ENCODE measurements around the gene GPC6.

GPC6 gene

DNA sequence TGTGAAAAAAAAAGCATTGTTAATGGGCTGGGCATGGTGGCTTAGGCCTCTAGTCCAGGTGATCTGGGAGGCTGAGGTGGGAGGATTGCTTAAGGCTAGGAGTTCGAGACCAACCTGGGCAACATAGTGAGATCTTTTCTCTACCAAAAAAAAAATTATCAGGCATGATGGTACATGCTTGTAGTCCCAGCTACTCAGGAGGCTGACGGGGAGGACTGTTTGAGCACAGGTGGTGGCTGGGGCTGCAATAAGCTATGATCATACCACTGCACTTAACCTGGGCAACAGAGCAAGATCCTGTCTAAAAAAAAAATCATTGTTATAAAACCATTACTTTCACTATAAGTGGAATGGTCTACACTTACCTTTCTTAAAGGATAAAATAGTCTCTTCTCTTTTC is 30.4 kb downstream of the GPC6 start:
- TF ChIP-seq, protein P1, sequence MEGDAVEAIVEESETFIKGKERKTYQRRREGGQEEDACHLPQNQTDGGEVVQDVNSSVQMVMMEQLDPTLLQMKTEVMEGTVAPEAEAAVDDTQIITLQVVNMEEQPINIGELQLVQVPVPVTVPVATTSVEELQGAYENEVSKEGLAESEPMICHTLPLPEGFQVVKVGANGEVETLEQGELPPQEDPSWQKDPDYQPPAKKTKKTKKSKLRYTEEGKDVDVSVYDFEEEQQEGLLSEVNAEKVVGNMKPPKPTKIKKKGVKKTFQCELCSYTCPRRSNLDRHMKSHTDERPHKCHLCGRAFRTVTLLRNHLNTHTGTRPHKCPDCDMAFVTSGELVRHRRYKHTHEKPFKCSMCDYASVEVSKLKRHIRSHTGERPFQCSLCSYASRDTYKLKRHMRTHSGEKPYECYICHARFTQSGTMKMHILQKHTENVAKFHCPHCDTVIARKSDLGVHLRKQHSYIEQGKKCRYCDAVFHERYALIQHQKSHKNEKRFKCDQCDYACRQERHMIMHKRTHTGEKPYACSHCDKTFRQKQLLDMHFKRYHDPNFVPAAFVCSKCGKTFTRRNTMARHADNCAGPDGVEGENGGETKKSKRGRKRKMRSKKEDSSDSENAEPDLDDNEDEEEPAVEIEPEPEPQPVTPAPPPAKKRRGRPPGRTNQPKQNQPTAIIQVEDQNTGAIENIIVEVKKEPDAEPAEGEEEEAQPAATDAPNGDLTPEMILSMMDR (conservative IDR thresholded peaks at IDR 0.05) = no peak

DNA sequence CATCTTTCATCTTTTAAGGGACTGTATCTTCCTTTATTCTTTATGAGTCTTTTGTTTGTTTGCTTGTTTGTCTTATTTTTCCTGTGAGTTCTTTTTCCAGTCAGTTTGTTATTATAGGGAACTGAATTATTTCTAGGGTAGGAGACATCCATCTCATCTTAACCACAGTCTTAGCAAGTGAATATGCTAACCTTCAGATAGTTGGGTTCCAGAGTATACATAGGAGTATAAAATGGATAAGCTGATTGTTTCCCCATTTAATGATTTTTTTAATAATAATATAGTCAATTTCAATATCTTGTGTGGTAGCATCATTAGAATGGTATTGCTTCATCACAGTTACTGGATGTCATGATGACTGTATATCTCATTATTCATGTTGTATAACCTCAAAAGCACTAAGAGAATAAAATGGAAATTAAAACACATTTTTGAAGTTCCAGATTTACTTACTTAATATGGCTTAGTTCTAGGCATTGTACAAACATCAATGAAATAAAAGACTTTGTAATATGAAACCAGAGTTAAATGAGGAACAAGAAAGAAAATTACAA is 33.0 kb downstream of the GPC6 start:
- no peak overlapping the region for H3K27ac ChIP-seq
- TF ChIP-seq, protein P1 (conservative IDR thresholded peaks at IDR 0.05) = no peak

More for the DNA sequence above, 30.4 kb downstream of the GPC6 start:
- H3K27ac ChIP-seq = no peak overlapping the region

DNA sequence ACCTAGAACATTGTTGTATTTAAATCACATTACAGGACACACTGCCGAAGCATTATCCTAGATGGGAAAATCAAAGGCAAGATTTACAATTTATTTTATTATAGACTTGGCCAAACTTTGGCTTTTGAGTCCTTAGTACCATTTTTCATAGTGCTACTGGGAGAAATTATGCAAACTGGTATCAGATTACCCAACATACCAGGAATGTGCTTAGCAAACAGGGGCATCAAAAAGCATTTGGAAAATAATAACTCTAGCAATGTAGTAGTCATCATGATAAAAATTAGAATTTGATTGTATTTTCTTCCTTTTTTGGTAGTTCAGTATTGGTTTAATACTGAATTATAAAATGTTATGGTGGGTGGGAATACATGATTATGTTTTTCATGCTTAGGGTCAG is 34.0 kb downstream of the GPC6 start:
- no peak overlapping the region for H3K27ac ChIP-seq
- TF ChIP-seq, protein P1 (conservative IDR thresholded peaks at IDR 0.05) = no peak

DNA sequence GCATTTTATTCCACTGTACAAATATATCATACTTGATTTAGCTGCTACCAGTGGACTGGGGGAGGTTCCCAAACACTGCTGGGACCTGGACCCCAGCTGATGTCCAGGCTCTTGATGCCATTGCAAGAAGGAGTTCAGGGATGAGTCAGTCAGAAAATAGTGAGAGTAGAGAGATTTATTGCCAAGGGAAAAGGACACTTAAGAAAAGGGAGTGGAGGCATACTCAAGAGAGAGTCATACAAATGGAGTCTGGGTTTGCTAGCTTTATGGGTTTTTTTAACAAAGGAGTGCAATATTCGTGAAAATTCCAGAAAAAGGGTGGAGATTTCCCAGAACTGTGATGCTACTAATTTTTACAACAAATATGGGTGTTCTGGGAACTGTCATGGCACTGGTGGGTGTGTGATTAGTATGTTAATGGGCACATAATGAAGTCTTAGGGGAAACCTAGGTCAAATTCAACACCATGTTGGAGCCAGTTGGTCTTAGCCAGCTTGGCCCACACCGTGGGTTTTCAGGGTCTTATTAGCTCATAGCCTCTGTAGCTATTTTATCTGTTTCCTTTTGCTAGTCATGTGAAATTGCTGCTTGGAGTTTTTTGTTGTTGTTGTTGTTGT is 36.2 kb downstream of the GPC6 start:
- no peak overlapping the region for H3K27ac ChIP-seq
- TF ChIP-seq, protein P1 (conservative IDR thresholded peaks at IDR 0.05) = no peak

DNA sequence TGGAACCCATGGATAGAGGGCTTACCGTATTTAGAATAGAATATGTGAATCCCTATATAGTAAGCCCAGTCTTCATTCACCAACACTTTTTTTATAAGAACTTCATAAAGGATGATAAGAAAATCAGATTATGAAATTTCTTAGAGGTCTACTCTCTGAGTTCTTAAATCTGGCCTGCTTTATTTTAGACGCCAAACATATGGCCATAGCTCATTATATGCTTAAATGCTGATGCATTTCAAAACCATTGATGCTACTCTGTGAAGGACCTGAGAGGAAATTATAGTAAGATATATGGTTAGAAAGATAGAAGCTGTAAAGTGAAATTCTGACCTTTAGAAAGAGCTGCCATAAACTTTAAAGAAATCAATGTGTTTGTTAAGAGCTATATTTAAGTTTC is 38.3 kb downstream of the GPC6 start:
- TF ChIP-seq, protein P1 (conservative IDR thresholded peaks at IDR 0.05) = no peak
- no peak overlapping the region for H3K27ac ChIP-seq

DNA sequence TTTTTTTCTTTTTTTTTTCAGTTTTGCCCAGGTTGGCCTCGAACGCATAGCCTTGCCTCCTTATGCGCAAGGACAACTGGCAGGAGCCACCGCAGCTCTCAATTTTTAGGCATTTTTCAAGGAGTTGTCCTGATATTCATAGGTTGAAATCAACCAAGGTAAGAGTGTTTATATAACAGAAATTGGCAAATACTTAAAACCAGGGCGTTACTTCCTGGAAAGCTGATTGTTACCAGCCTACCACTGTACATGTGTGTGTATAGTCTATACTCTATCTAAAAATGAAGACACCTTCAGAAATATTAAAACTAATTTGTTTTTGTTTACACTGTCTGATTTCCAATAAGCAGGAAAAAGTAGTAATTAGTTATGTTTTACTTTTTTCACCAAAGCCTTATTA is 39.2 kb downstream of the GPC6 start:
- TF ChIP-seq, protein P1 (conservative IDR thresholded peaks at IDR 0.05) = no peak
- no peak overlapping the region for H3K27ac ChIP-seq

DNA sequence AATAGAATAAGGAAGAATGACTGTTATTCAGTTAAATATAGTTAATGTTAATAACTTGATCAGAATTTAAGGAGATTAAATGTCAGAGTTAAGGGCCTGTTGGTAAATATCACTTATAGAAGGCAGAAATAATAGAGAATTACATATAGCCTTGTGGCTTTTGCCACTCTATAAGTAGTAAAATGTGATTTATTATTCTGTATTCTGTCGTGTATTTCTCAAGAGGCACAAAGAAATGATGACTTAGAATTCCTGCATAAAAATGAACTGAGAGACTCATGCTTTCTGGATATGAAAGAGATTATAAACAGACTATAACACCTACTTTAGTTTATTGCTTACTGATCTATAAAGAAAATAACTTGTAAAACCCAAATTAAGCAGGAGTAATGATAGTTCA is 40.1 kb downstream of the GPC6 start:
- TF ChIP-seq, protein P1 (conservative IDR thresholded peaks at IDR 0.05) = no peak
- no peak overlapping the region for H3K27ac ChIP-seq
